NT2/D1 (cell line): ENCODE results near the gene PLA2G2F.

ENCODE experiments used
- DNase-seq: peaks from one replicate; pipeline ENCODE4 v3.0.0-alpha.2; 2011; ENCODE audit warnings: low read depth, low spot score
- H3K27me3 ChIP-seq: 2 replicates; pipeline ENCODE4 v1.6.0; 2011; ENCODE audit warnings: mild to moderate bottlenecking; ENCODE audit not compliant: insufficient read length, insufficient read depth
- H3K36me3 ChIP-seq: 2 replicates; pipeline ENCODE4 v1.6.1; 2011; ENCODE audit warnings: mild to moderate bottlenecking, low read length, mixed read lengths; ENCODE audit not compliant: insufficient read depth, insufficient read length
- H3K4me1 ChIP-seq: 2 replicates; pipeline ENCODE4 v1.5.1; 2011; ENCODE audit not compliant: insufficient read depth, insufficient read length
- H3K4me3 ChIP-seq: 2 replicates; pipeline ENCODE4 v1.5.1; 2011; ENCODE audit warnings: low read depth; ENCODE audit not compliant: insufficient read length
- H3K9ac ChIP-seq: 2 replicates; pipeline ENCODE4 v1.6.0; 2011; ENCODE audit warnings: low read depth; ENCODE audit not compliant: insufficient read length
- H3K9me3 ChIP-seq: 2 replicates; pipeline ENCODE4 v1.5.1; 2011; ENCODE audit warnings: mild to moderate bottlenecking, low read length; ENCODE audit not compliant: insufficient read depth
- SUZ12 ChIP-seq: IDR thresholded peaks from 2 replicates; pipeline ENCODE4 v1.6.1; 2011; ENCODE audit not compliant: insufficient read length, insufficient read depth; ENCODE audit errors: extremely low read depth
- YY1 ChIP-seq: IDR thresholded peaks from 2 replicates; pipeline ENCODE4 v1.6.1; 2011; ENCODE audit not compliant: insufficient read length, insufficient read depth
- ZNF274 ChIP-seq: IDR thresholded peaks from 2 replicates; pipeline ENCODE4 v1.6.1; 2011; ENCODE audit warnings: mild to moderate bottlenecking, low read depth, low read length

PLA2G2F gene, protein sequence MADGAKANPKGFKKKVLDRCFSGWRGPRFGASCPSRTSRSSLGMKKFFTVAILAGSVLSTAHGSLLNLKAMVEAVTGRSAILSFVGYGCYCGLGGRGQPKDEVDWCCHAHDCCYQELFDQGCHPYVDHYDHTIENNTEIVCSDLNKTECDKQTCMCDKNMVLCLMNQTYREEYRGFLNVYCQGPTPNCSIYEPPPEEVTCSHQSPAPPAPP

DNA sequence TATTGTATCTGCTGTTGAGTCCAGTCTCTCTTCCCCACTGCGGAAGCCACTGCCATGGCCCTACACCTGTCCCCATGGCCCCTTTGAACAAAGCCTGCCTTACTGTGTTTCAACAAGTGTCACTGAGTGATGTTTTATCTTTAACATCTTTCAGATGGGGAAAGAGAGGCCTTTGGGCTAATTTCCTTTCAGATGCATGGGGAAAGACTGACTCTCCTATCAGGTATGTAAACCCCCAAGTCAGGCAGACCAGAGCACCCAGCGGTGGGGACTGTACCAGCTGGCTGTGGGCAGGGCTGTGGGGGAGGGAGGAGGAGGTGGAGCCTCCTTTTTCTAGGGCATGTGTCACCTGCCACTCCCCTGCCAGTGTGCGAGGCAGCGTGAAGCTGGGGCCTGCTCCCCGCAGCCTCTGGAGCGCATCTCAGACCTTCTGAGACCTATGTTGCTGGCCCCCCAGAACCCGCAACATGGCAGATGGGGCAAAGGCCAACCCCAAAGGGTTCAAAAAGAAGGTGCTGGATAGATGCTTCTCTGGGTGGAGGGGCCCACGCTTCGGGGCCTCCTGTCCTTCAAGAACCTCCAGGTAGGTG is at the start of gene PLA2G2F:
PLA2G2F (plus strand) TSS at position 363 of the 590 bp plus-strand sequence; CDS start at position 468, 105 bp downstream.
- Histone ChIP-seq H3K36me3 (no peaks in the 10 kb centered on the region), H3K27me3 (no peaks in the 10 kb centered on the region), H3K9me3 (peaks cover 10% of the 10 kb centered on the region; the same call in 1 of the 2 replicates), H3K4me3 (no peak within 1 kb of the TSS), H3K4me1 (no peaks in the 10 kb centered on the region), H3K9ac (no peak within 1 kb of the TSS)
- no peak for TF ChIP-seq SUZ12
- no peak for TF ChIP-seq YY1
- no peak for TF ChIP-seq ZNF274
- DNase-seq = no peak

DNA sequence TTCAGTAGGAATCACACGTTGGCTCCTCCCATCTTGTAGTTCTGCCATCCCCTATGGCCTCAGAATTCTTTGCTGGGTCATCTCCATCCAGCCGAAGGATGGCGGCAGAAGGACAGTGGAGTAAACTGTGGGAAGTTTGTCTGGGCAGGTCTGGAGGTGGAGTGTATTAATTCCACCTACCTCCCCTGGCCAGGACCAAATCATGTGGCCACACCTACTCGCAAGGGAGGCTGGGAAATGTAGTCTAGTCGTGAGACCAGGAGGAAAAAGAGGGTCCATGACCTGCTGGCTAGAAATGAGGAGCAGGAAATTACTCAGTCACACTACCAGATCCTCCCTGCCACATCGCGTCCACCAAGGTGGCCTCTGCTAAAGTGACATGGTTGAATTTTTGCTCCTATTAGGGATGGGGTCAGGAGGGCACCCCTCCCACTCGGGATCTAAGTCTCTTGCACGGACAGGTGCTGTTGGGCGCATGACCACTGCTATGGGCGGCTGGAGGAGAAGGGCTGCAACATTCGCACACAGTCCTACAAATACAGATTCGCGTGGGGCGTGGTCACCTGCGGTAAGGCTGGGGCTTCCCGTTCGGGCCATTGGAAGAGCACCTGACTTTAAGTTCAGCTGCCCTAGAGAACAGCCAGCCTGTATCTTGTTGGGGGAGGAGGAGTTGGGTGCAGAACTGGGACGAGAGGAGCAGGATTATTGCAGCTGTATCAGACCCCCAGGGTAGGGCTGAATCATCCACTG is 49.6 kb upstream of the PLA2G2F start:
- Histone ChIP-seq H3K9me3 (peaks cover 5% of the 10 kb centered on the region; the same call in 1 of the 2 replicates), H3K4me1 (no peaks in the 10 kb centered on the region), H3K36me3 (no peaks in the 10 kb centered on the region), H3K9ac (no peak overlapping the region), H3K27me3 (peaks cover 8% of the 10 kb centered on the region), H3K4me3 (no peak overlapping the region)
- TF ChIP-seq SUZ12 (no peak), ZNF274 (no peak), YY1 (no peak)
- no peak for DNase-seq

DNA sequence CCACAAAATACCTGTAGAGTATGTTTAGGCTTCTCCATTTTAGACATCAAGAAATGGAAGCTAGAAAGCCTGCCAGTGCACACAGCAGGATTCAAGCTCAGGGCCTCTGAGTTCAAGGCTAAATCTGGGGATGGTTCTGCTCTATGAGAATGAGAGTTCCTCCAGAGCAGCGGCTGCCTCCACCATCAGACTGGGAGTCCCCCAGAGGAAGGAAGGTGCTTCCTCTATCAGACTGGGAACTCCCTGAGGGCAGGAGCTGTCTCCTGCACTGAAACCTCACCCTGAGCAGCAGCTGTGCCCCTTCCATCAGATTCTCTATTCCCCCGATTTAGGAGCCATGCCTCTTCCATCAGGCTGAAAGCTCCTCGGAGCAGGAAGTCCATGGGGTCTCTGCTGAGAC is 49.0 kb upstream of the PLA2G2F start:
- H3K36me3 ChIP-seq = no peaks in the 10 kb centered on the region
- H3K9me3 ChIP-seq = peaks cover 7% of the 10 kb centered on the region; the same call in 1 of the 2 replicates
- H3K27me3 ChIP-seq = peaks cover 8% of the 10 kb centered on the region
- H3K4me3 ChIP-seq = no peak overlapping the region
- no peak for DNase-seq
- TF ChIP-seq SUZ12 (no peak), ZNF274 (no peak), YY1 (no peak)
- no peaks in the 10 kb centered on the region for H3K4me1 ChIP-seq
- H3K9ac ChIP-seq = no peak overlapping the region

DNA sequence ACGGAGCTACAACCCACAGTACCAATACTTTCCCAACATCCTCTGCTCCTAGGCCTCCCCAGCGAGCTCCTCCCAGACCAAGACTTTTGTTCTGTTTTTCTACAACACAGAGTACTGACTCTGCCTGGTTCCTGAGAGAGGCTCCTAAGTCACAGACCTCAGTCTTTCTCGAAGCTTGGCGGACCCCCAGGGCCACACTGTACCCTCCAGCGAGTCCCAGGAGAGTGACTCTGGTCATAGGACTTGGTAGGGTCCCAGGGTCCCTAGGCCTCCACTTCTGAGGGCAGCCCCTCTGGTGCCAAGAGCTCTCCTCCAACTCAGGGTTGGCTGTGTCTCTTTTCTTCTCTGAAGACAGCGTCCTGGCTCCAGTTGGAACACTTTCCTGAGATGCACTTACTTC is 48.5 kb upstream of the PLA2G2F start:
- TF ChIP-seq SUZ12 (no peak), YY1 (no peak), ZNF274 (no peak)
- no peak for DNase-seq
- Histone ChIP-seq H3K9ac (no peak overlapping the region), H3K27me3 (peaks cover 8% of the 10 kb centered on the region), H3K4me3 (no peak overlapping the region), H3K4me1 (no peaks in the 10 kb centered on the region), H3K36me3 (no peaks in the 10 kb centered on the region), H3K9me3 (peaks cover 11% of the 10 kb centered on the region; the same call in 1 of the 2 replicates)

DNA sequence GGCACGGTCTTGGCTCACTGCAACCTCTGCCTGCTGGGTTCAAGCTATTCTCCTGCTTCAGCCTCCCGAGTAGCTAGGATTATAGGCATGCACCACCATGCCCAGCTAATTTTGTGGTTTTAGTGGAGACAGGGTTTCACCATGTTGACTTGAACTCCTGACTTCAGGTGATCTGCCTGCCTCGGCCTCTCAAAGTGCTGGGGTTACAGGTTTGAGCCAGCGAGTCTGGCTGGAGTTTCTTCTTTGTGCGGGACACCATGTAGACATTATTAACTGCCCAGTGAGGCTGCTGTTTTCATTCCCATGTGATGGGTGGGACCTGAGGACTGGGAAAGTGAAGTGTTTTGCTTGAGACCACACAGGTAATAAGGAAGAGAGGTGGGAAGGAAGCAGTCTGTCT is 45.8 kb upstream of the PLA2G2F start:
- no peaks in the 10 kb centered on the region for H3K36me3 ChIP-seq
- H3K4me1 ChIP-seq = no peaks in the 10 kb centered on the region
- TF ChIP-seq SUZ12 (no peak), YY1 (no peak), ZNF274 (no peak)
- H3K9me3 ChIP-seq = peaks cover 37% of the 10 kb centered on the region
- no peak overlapping the region for H3K4me3 ChIP-seq
- DNase-seq = no peak
- H3K9ac ChIP-seq = no peak overlapping the region
- H3K27me3 ChIP-seq = peaks cover 8% of the 10 kb centered on the region

DNA sequence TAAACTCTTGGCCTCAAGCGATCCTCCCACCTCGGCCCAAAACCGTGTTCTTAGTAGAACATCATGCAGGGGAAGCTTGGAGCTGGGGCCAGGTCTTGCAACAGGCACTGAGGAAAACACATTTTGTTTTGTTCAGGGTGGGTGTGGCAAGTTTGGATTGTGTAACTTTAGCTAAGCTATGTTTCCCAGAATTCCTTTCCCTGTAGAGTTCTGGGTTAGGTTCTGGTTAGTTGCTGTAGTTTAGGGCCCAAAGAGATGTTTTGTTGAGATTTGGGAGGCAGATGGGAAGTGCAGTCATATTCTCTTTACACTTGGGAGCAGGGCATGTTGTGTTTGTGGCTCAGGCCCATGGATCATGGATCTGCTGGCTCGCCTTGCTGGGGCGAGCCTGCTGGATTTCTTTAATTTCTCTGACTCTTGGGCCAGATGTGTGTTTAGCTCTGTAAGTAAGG is 45.2 kb upstream of the PLA2G2F start:
- Histone ChIP-seq H3K4me3 (no peak overlapping the region), H3K4me1 (no peaks in the 10 kb centered on the region), H3K9ac (no peak overlapping the region), H3K9me3 (peaks cover 42% of the 10 kb centered on the region), H3K36me3 (no peaks in the 10 kb centered on the region), H3K27me3 (peaks cover 8% of the 10 kb centered on the region)
- TF ChIP-seq YY1 (no peak), ZNF274 (no peak), SUZ12 (no peak)
- DNase-seq = no peak
